GM18507 (cell line): ENCODE data around the gene OLFM3.

ENCODE experiments used
- DNase-seq: peaks from one replicate; pipeline ENCODE4 v3.0.0; 2011; ENCODE audit warnings: low read depth; ENCODE audit not compliant: insufficient read length; ENCODE audit errors: extremely low spot score
- FAIRE-seq: peaks from 2 replicates; lab custom pipeline; 2011; peaks lifted over from hg19 to GRCh38; lab: Jason Lieb, UNC

OLFM3 gene

GRCh38 chr1:101957771-101958170, 39.0 kb downstream of the OLFM3 start:
- DNase-seq (no peak), FAIRE-seq (no peak)

DNA sequence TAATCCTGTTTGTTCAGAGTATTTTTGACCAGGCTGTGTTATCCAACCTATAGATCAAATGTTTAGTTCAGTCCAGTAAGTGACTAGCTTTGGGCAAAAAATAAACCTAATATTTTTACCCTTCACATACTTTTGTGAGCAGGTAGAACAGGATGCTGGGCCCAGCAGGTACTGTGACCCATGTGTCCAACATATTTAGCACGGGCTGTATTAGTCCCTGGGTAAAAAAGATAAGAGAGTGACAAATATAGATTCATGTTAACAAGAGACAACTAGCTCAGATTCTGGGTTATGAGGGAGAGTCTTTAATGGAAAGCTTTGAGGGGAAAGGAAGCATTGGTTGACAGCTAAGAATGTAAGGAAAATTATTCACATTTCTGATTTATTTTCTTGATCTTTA, 43.1 kb downstream of the OLFM3 start:
- FAIRE-seq (no peak), DNase-seq (no peak)

- FAIRE-seq (no peak), DNase-seq (no peak)
Observed at GRCh38 chr1:101945884-101946283, 50.8 kb downstream of the OLFM3 start.

GRCh38 chr1:101943237-101943636, 53.5 kb downstream of the OLFM3 start:
- DNase-seq: no peak
- no peak for FAIRE-seq

GRCh38 chr1:101942516-101943193, 54.1 kb downstream of the OLFM3 start:
- DNase-seq: no peak
- FAIRE-seq: no peak

DNA sequence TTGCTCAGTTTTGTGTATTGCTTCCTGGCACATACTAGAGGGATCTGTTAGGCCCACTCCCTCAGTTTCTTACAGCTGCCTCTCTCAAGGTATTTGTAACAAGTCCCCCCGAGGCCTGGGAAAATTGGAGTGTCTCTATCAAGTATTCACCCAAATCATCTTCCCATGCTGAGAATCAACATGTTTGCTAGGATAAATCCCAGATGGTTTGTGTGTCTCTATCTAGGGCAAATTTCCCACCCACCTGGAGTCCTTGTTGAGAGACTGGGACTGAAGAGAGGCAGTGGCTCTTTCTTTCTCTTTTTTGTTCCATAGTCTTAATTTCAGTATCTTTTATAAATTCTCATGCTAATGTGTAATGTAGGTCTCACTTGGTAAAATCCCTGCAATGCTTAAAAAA, 58.0 kb downstream of the OLFM3 start:
- FAIRE-seq (no peak), DNase-seq (no peak)

GRCh38 chr1:101929343-101929742, 67.4 kb downstream of the OLFM3 start:
- DNase-seq (no peak), FAIRE-seq (no peak)

DNA sequence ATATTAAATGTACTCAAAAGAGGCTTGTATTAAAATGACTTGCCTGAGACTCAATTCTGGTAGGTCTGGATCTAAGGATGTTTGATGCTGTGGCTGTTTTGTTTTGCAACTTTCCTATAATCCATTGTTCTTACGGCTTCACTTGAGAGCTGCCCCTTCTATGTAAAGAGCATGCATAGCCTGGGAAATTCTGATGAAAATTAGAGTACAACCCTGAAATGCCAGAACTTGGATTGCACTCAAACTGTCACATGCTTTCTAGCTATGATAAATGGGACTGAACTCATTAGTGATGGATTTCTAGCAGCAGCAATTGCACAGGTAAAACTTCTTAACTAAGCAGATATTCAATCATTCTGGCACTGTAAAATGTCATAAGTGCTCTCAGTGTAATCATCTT, 67.9 kb downstream of the OLFM3 start:
- DNase-seq (no peak), FAIRE-seq (no peak)

DNA sequence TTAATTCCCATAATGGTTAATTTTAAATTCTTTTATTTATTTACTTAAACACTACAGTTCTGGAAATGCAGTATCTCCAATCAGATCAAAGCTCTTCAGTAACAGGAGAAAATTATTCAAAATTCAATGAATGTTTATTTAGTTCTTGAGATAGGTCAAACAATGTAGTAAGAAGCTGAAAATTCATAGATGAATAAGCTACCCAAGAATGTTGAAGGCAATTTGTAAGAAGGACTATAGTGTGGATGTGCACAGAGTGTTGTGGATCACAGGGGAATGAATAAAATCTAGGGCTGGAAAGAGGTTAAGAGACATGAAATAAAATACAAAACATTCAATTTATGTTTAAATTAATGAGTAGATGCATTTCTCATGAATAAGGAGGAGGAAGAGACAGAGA, 72.0 kb downstream of the OLFM3 start:
- FAIRE-seq: no peak
- no peak for DNase-seq

GRCh38 chr1:101920577-101920976, 76.1 kb downstream of the OLFM3 start:
- FAIRE-seq (no peak), DNase-seq (no peak)

DNA sequence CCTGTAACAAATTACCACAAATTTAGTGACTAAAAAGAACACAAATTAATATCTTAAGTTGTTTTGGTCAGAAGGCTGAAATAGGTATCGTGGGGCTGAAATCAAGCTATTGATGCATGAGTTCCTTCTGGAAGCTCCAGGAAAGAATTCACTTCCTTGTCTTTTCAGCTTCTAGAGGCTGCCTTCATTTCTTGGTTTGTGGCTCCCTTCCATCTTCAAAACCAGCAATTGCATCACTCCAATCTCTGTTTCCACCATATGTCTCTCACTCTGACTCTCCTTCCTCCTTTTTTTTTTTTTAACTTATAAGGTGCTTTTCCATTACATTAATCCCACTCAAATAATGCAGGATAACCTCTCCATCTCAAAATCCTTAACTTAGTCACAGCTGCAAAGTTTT, 78.4 kb downstream of the OLFM3 start:
- FAIRE-seq: no peak

GRCh38 chr1:101915597-101915996, 81.1 kb downstream of the OLFM3 start:
- FAIRE-seq: no peak
- DNase-seq: no peak

More for the DNA sequence above, 78.4 kb downstream of the OLFM3 start:
- DNase-seq: no peak

GRCh38 chr1:101914473-101915242, 82.1 kb downstream of the OLFM3 start:
- no peak for FAIRE-seq
- no peak for DNase-seq

DNA sequence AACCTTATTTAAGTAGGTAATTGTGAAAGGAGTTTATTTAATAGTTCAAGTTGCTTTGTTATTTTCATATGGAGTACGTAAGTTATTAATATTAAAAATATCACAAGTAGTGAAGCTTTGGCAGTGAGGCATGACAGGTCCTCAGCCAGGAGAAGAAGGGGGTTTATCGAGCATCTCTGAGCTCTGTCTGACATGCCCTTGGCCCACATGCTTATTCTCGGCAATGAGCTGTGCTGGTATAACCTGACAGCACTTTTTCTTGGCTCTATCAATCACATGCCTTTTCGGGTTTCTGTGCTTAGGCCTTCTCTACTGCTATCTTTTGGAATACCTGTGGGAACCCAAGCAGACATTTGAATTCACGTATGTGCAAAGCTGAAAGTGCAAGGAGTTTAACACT, 84.8 kb downstream of the OLFM3 start:
- FAIRE-seq: no peak

DNA sequence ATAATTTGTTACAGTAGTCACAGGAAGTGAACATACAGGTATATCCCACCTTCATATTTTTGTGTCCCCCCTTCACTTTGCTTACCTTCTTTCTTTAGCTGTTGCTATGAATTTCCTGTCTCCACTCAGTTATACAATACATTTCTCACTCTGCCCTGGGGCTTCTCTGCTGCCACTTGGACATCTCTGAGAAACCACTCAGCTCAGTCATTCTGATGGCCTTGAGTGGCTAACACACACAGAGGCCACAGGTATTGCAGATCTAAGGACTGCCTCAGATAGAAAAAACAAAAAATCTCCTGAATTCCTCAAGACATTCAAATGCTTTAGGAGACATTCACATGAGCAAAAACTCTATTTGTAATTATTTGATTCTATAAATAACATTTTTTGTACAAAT, 87.7 kb downstream of the OLFM3 start:
- DNase-seq: no peak
- FAIRE-seq: no peak

More for the DNA sequence above, 84.8 kb downstream of the OLFM3 start:
- DNase-seq: no peak

GRCh38 chr1:101907264-101907663, 89.5 kb downstream of the OLFM3 start:
- FAIRE-seq: no peak
- no peak for DNase-seq

DNA sequence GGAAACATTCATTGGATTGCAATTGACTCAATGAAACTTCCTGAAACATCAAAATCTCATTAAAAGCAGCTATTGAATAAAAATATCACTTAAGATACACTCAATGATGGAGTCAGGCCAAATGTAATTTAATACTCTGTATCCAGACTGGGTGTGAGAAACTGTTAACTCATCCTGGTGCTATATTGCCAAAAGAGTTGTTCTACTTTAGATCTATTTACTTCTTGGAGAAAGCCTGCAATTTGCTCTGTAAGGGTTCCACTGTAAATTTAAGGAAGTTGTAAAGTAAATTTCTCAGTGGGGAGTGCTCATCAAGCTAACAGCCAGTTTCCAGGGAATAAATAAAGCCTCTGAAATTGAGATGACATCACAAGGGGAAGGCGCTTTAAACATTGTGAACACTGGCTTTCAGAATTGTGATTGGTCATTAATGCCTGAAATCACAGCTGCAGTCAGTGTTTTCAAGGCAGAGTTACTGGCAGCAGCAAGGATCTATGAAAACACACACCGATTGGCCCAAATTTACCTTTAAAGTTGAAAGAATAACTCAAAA, 91.4 kb downstream of the OLFM3 start:
- no peak for DNase-seq

GRCh38 chr1:101902199-101902598, 94.5 kb downstream of the OLFM3 start:
- DNase-seq: no peak
- FAIRE-seq: no peak

More for the DNA sequence above, 91.4 kb downstream of the OLFM3 start:
- FAIRE-seq: no peak

GRCh38 chr1:101898137-101898536, 98.6 kb downstream of the OLFM3 start:
- DNase-seq: no peak
- FAIRE-seq: no peak

GRCh38 chr1:101884621-101885020, 112.1 kb downstream of the OLFM3 start:
- FAIRE-seq (no peak), DNase-seq (no peak)

- FAIRE-seq (no peak), DNase-seq (no peak)
Observed at GRCh38 chr1:101875891-101876290, 120.8 kb downstream of the OLFM3 start.
